ENCODE measurements around the gene SPATA32. TPM values are rescaled to one million over a fixed set of nuclear protein-coding genes. Genes with fewer than 3 reads are reported as not detected.

The SPATA32 gene
- total RNA-seq, 4 donors from 2014 or later: not detected

- no peak for DNase-seq (ENCODE audit: extremely low spot score)
- 85% methylated on average over 11 of the region's 11 CpGs for WGBS
- Histone ChIP-seq H3K4me1 (peaks cover 81 to 98% (median 95%) of the 10 kb centered on the region in 4 donors), H3K4me3 (no peak overlapping the region), H3K27ac (replicated peaks in 1 of 4) (peak overlapping the region; percentile 79 to 99 (median 84)), H3K27me3 (no peaks in the 10 kb centered on the region), H3K36me3 (peaks cover 6 to 49% (median 35%) of the 10 kb centered on the region in 4 donors), H3K9me3 (no peaks in the 10 kb centered on the region)
- intact Hi-C loops (cut with DNase I): no loop called here
- no peak for TF ChIP-seq CTCF (IDR thresholded peaks at IDR 0.05)
- TF ChIP-seq EP300 (IDR thresholded peaks at IDR 0.05): no peak
- no peak for TF ChIP-seq POLR2A (IDR thresholded peaks at IDR 0.05; ENCODE audit: low read depth)
- TF ChIP-seq POLR2AphosphoS5 (IDR thresholded peaks at IDR 0.05): no peak
These were observed 28.4 kb upstream of the SPATA32 start for GRCh38 chr17:45290269-45290765.

GRCh38 chr17:45289301-45290268 lies 27.7 kb upstream of the SPATA32 start:
- whole genome bisulfite sequencing: 64% methylated on average over 12 of the region's 15 CpGs
- peak overlapping the region; percentile 79 to 99 (median 84) for H3K27ac ChIP-seq (replicated peaks in 1 of 4)

GRCh38 chr17:45288825-45289224 lies 26.9 kb upstream of the SPATA32 start:
- no peak for TF ChIP-seq POLR2A (IDR thresholded peaks at IDR 0.05; ENCODE audit: low read depth)
- no peak for TF ChIP-seq CTCF (IDR thresholded peaks at IDR 0.05)
- TF ChIP-seq EP300 (IDR thresholded peaks at IDR 0.05): peak; percentile 93
- TF ChIP-seq POLR2AphosphoS5 (IDR thresholded peaks at IDR 0.05): peak; percentile 77 to 78
- DNase-seq (ENCODE audit: extremely low spot score): no peak
- Histone ChIP-seq H3K4me1 (peaks cover 80 to 98% (median 95%) of the 10 kb centered on the region in 4 donors), H3K27me3 (no peaks in the 10 kb centered on the region), H3K9me3 (no peaks in the 10 kb centered on the region), H3K27ac (replicated peaks in 1 of 4) (peak overlapping the region; percentile 79 to 99 (median 84)), H3K4me3 (no peak overlapping the region), H3K36me3 (peaks cover 12 to 64% (median 49%) of the 10 kb centered on the region in 4 donors)
- intact Hi-C loops (cut with DNase I): no loop called here
- 41% methylated on average over 10 of the region's 10 CpGs for WGBS

More at GRCh38 chr17:45289301-45290268, 27.7 kb upstream of the SPATA32 start:
- TF ChIP-seq EP300 (IDR thresholded peaks at IDR 0.05) (no peak), POLR2AphosphoS5 (IDR thresholded peaks at IDR 0.05) (no peak), CTCF (IDR thresholded peaks at IDR 0.05) (no peak), POLR2A (IDR thresholded peaks at IDR 0.05; ENCODE audit: low read depth) (no peak)
- H3K9me3 ChIP-seq: no peaks in the 10 kb centered on the region
- H3K4me3 ChIP-seq: no peak overlapping the region
- H3K4me1 ChIP-seq: peaks cover 80 to 98% (median 95%) of the 10 kb centered on the region in 4 donors
- intact Hi-C loops (cut with DNase I): no loop called here
- no peak for DNase-seq (ENCODE audit: extremely low spot score)
- no peaks in the 10 kb centered on the region for H3K27me3 ChIP-seq
- H3K36me3 ChIP-seq: peaks cover 10 to 56% (median 43%) of the 10 kb centered on the region in 4 donors

- Histone ChIP-seq H3K36me3 (peaks cover 12 to 74% (median 59%) of the 10 kb centered on the region in 4 donors), H3K4me3 (no peak overlapping the region), H3K27ac (replicated peaks in 1 of 4) (peak overlapping the region; percentile 79 to 99 (median 84)), H3K9me3 (no peaks in the 10 kb centered on the region), H3K4me1 (peaks cover 80 to 98% (median 95%) of the 10 kb centered on the region in 4 donors), H3K27me3 (no peaks in the 10 kb centered on the region)
- no peak for DNase-seq (ENCODE audit: extremely low spot score)
- 50% methylated on average over 8 of the region's 10 CpGs for WGBS
- intact Hi-C loops (cut with DNase I): no loop called here
- TF ChIP-seq POLR2AphosphoS5 (IDR thresholded peaks at IDR 0.05) (no peak), POLR2A (IDR thresholded peaks at IDR 0.05; ENCODE audit: low read depth) (no peak), CTCF (IDR thresholded peaks at IDR 0.05) (no peak), EP300 (IDR thresholded peaks at IDR 0.05) (no peak)
These were observed 25.9 kb upstream of the SPATA32 start for GRCh38 chr17:45287526-45288500.
